T-helper 9 cell (primary cell): ENCODE measurements around the gene ZMAT3.

Source experiments
- DNase-seq: peaks from one replicate; pipeline ENCODE4 v3.0.0-alpha.2; 2020

ZMAT3 gene

GRCh38 chr3:179021119-179021903 lies 50.3 kb downstream of the ZMAT3 start:
- no peak for DNase-seq

DNA sequence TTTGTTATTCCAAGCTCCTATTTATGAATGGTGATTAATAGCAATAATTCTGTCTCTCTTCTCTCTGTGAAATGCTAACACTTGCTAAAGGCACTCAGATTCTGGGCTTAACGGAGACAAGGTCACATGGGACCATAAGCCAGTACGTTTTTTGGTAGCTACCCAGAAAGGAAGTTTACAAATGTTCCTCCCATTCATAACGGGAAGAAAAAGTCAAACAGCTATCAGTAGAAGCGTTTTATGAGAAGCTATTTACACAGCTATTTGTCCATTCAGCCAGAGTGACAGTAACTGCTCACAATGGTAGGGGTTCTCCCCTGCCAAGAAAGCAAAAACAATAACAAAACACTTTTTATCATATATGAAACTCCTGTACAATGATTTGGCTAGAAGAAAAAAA lies 51.5 kb downstream of the ZMAT3 start:
- no peak for DNase-seq

GRCh38 chr3:179018808-179019207 lies 52.8 kb downstream of the ZMAT3 start:
- DNase-seq: no peak

DNA sequence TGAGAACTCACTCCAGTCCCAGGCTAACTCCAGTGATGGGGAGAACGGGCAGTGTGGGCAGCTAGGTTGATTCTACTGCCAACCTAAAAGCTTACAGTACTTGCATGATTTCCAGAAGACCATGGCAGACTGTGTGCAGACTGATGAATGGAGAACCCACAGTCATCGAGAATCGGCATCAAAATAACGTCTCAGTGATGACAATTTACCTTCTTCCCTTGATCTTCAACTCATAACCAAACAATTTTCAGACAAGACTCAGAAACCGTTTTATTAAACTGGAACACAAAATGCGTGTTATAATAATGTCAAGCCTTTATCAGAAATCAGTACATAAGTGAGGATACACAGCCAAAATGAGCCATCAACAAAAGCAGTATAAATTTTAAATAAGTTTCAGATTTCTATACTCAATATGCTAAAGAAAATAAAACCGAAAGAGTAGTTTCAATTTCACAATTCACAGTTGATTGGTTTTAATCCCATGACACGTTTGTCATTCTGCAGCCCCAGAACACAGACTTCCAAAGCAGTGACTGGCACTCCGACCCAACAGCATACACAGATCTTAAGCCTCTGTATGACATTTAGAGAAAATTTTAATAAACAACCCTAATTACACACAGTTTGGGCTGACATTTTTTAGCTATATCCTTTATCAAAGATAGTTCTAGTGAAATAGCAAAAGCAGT lies 54.5 kb downstream of the ZMAT3 start:
- no peak for DNase-seq

DNA sequence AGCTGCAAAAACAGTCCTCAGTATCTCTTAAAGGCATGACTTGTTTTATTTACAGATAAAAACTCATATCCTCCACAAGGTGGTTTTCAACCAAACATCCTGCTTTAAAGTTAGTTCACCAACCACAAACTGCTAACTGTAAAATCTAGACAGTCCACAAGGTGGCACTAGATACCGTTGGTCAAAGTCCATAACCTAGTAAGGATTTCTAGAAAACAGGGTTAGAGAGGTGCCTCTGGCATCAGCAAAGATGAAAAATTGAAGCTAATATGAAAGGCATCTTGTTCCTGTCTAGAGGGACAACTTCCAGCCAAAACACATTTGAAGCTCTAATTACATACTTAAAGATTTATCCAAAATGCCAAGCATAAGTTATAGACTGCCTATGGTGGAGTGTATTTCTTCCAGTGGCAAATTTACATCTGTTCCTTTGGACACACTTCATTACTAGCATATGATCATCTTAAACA lies 56.0 kb downstream of the ZMAT3 start:
- DNase-seq: peak; percentile 33

DNA sequence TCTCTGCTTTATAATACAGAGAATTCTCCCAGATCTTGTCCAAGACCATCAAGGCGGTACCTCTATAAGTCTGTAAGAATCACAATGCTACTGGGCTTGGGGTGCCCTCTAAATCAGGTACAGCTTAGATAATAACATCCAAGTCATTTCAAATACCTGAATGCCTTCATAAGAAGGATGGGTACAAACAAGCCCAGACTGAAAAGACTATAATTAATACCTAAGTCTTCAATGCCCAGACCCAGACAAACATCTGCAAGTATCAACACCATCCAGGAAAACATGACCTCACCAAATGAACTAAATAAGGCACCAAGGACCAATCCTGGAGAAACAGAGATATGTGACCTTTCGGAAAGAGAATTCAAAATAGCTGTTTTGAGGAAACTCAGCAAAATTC lies 65.9 kb downstream of the ZMAT3 start:
- DNase-seq: no peak

DNA sequence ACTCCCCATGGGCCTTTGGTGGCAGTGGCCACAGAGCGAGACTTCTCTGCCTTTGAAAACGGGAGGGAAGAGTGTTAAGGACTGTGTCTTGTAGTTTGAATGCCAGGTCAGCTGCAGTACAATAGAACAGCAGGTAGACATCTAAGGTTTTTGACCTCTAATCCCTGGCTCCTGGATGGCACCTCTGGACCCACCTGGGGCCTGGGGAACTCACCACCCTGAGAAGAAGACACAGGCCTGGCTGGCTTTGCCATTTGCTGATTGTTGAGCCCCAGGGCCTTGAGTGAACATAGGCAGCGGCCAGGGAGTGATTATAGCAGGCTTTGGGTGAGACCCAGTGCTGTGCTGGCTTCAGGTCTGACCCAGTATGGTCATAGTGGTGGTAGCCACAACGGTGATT lies 66.4 kb downstream of the ZMAT3 start:
- no peak for DNase-seq

- DNase-seq: no peak
Measured at GRCh38 chr3:179000659-179001058, 71.0 kb downstream of the ZMAT3 start.

DNA sequence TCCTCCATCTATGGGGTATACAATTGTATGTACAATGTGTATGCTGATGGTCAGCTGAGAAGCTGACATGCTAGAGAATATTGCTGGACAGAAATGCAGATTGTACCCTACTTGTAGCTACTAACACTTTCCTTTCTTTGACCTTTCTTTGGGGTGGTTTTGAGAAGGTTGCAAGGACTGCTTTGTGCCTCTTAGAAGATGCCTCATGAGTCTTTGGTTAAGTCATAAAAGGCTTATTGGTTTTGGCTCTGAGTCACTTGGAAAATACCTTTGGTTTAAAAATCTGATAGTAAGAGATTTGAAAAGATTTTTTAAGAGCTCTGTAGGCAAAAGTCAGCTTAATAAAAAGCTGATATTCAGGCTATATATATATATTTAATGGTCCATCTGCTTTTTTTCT lies 71.5 kb downstream of the ZMAT3 start:
- no peak for DNase-seq

DNA sequence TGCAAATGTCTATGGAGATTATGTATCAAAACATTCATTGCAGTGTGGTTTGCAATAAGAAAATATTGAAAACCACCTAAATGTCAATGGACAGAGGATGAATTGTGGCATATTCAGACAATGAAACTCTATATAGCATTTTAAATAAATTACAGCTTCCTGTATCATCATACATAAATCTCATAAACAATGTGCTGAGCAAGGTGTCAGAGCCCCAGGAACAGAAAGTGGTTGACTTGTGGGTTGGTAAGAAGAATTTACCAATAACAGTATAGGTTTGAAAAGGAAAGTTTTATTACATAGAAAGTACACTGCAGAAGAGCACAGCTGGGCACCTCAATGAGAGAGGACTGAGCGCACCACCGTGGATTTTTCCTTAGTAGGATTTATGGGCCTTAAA lies 75.2 kb downstream of the ZMAT3 start:
- no peak for DNase-seq

DNA sequence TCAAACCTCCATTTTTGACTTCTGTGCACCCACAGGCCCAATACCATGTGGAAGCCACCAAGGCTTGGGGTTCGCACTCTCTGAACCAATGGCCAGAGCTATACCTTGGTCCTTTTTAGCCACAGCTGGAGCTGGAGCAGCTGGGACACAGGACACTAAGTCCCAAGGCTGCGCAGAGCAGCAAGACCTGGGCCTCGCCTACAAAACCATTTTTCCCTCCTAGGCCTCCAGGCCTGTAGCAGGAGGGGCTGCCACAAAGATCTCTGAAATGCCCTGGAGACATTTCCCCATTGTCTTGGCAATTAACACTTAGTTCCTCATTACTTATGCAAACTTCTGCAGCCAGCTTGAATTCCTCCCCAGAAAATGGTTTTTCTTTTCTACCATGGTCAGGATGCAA lies 81.3 kb downstream of the ZMAT3 start:
- DNase-seq: no peak

DNA sequence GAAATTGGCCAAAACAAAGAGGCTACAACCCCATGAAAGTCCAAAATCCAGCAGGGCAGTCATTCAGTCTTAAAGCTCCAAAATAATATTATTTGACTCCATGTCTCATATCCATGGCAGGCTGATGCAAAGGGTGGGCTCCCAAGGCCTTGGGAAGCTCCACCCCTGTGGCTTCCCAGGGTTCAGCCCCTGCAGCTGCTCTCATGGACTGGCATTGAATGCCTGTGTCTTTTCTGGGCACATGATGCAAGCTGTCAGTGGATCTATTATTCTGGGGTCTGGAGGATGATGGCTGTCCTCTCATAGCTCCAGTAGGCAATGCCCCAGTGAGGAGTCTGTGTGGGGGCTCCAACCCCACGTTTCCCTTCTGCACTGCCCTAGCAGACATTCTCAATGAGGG lies 81.8 kb downstream of the ZMAT3 start:
- DNase-seq: no peak

GRCh38 chr3:178987745-178988144 lies 83.9 kb downstream of the ZMAT3 start:
- no peak for DNase-seq

DNA sequence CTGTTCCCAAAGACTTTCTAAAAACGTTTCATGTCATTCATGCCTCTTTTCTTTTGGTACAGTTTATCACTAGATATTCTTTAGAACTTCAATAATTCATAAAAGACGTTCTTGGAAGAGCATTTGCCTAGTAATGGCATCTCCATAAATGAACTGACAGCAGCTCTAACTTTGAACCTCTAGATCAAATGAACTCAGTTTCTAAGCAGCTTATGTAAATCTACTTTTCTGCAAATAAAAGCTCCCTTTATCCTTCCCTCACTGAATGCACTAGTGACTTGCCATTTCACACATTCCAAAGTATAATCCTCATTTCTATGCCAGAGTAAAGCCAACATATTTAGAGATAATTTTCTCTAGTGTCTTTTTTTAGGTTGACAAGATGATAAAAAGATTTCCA lies 85.2 kb downstream of the ZMAT3 start:
- DNase-seq: no peak

DNA sequence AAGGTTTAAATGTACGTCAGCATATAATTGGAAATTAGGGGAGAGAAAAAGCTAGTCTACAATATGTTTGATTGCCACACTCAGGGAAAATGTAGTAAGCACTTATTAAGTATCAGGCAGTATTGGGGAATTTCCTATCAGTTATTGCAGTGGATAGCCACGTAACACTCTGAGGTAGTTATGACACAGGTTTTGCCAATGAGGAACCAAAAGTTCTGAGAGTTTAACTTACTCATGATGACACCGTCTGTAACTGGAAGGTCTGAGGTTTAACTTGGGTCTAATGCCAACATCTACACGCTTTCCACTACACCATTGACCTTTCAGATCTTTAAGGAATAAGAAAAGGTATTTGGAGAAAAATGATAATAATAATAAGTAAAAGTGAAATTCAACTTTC lies 89.5 kb downstream of the ZMAT3 start:
- DNase-seq: no peak

- no peak for DNase-seq
Measured at GRCh38 chr3:178975320-178975719, 96.3 kb downstream of the ZMAT3 start.

DNA sequence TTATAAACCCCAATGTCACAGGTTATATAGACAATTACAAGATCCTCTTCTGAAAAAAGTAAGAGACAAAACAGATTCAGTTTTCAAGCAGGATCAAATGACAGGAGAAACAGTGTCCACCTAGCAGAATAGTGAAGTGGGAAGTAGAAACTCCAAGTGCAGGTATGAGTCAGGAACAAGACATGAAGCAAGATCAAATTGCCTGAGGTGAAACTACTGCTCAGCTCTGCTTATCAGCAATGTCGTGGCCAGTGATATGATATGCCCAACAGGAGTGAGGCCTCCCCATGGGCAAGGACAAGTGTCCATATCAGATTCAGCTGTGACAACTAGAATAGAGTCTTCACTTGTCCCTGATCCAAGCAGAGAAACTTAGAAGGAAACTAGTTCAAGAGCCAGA lies 100.0 kb downstream of the ZMAT3 start:
- DNase-seq: no peak

DNA sequence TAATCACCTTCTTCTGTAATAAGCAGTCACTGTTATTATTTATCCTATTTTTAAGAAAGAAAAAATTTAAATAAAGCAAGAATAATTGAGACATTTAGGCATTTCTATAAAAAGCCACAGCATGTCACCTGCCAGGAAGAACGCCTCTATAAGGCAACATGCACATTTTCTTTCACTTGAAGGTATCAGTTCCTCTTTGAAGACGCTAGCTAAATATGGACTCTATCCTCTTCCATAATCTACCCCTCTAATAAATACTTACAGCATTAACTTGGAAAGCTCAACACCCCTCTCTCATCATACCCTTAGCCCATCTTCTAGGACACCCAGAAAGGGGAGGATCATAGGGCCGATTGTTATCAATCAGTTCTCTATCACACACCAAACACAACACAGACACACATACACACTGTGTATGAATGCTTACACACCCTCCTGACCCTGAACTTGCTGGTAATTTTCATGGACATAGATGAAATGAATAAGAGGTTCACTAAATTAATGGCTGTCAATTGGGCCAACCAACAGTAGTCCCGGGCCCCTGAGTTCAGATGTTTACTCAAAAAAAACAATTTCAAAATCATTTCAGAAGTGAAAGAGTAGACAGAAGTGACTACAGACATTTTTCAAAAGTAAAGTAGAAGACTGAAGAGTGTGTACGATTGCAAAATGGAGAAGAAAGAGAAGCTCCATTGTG lies 102.5 kb downstream of the ZMAT3 start:
- DNase-seq: no peak
